ENCODE results near the gene LCE6A. TPM values are rescaled to one million over a fixed set of nuclear protein-coding genes. Genes with fewer than 3 reads are reported as not detected.

Gene LCE6A
- total and polyA plus RNA-seq, 9 donors = not detected

- DNase-seq = no peak
- H3K27me3 ChIP-seq = no peaks in the 10 kb centered on the region
- no peaks in the 10 kb centered on the region for H3K9me3 ChIP-seq
- no peak overlapping the region for H3K27ac ChIP-seq
- H3K36me3 ChIP-seq = no peaks in the 10 kb centered on the region
- H3K4me1 ChIP-seq (ENCODE audit: insufficient read depth) = peaks cover 8% of the 10 kb centered on the region
- H3K4me3 ChIP-seq = no peak overlapping the region
- TF ChIP-seq, protein P1, sequence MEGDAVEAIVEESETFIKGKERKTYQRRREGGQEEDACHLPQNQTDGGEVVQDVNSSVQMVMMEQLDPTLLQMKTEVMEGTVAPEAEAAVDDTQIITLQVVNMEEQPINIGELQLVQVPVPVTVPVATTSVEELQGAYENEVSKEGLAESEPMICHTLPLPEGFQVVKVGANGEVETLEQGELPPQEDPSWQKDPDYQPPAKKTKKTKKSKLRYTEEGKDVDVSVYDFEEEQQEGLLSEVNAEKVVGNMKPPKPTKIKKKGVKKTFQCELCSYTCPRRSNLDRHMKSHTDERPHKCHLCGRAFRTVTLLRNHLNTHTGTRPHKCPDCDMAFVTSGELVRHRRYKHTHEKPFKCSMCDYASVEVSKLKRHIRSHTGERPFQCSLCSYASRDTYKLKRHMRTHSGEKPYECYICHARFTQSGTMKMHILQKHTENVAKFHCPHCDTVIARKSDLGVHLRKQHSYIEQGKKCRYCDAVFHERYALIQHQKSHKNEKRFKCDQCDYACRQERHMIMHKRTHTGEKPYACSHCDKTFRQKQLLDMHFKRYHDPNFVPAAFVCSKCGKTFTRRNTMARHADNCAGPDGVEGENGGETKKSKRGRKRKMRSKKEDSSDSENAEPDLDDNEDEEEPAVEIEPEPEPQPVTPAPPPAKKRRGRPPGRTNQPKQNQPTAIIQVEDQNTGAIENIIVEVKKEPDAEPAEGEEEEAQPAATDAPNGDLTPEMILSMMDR (IDR thresholded peaks at IDR 0.05) = no peak
- TF ChIP-seq POLR2A (IDR thresholded peaks at IDR 0.05) (no peak), EP300 (IDR thresholded peaks at IDR 0.05) (no peak)
- WGBS, 3 donors = 100% methylated on average over 1 of the region's 1 CpG
- intact Hi-C loops (cut with DNase I) = no loop called here
Measured at GRCh38 chr1:152884506-152884905, 41.9 kb downstream of the LCE6A start.

DNA sequence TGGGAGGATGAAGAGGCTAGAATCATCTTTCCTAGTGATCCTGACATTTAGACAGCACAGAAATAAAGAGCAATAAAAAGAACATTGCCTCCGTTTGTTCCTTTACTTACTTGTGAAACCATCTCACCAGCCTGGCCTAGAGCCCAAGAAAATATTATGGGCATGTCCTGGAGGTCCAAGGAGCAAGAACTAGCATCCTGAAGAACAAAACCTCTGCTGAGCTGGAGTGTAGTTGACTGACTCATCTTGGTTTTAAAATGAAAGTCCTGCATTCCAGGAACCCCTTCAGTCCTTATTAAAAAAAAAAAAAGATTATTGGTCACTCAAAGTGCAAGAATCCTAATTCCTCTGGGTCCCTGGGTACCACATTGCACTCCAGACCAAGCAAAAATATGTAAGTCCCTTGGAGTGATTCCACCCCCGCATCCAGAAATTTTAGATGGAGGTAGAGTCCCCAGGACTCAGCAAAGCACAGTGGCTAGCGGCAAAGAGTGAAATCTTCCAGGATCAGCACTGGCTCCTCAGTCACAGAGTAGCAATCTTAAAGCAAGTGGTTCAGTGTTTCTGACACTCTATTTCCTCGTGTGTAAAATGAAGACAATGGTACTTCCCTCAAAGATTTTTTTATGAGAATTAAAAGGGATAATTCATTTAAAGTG lies 42.4 kb downstream of the LCE6A start:
- no peak overlapping the region for H3K4me3 ChIP-seq
- H3K9me3 ChIP-seq = no peaks in the 10 kb centered on the region
- H3K4me1 ChIP-seq (ENCODE audit: insufficient read depth) = peaks cover 8% of the 10 kb centered on the region
- intact Hi-C loops (cut with DNase I) = no loop called here
- H3K36me3 ChIP-seq = no peaks in the 10 kb centered on the region
- H3K27me3 ChIP-seq = no peaks in the 10 kb centered on the region
- 67 to 70% (median 68%) methylated on average over 4 of the region's 4 CpGs for WGBS, 3 donors
- TF ChIP-seq POLR2A (IDR thresholded peaks at IDR 0.05) = no peak
- TF ChIP-seq, protein P1 (IDR thresholded peaks at IDR 0.05) = no peak
- TF ChIP-seq EP300 (IDR thresholded peaks at IDR 0.05) = no peak
- H3K27ac ChIP-seq = no peak overlapping the region
- DNase-seq = no peak

- H3K9me3 ChIP-seq = no peaks in the 10 kb centered on the region
- TF ChIP-seq EP300 (IDR thresholded peaks at IDR 0.05) (no peak), POLR2A (IDR thresholded peaks at IDR 0.05) (no peak)
- TF ChIP-seq, protein P1 (IDR thresholded peaks at IDR 0.05) = no peak
- no peaks in the 10 kb centered on the region for H3K36me3 ChIP-seq
- DNase-seq = no peak
- 5 to 7% (median 6%) methylated on average over 3 of the region's 3 CpGs for WGBS, 3 donors
- no peak overlapping the region for H3K27ac ChIP-seq
- peaks cover 7% of the 10 kb centered on the region for H3K4me1 ChIP-seq (ENCODE audit: insufficient read depth)
- H3K4me3 ChIP-seq = no peak overlapping the region
- intact Hi-C loops (cut with DNase I) = no loop called here
- H3K27me3 ChIP-seq = no peaks in the 10 kb centered on the region
Measured at GRCh38 chr1:152886085-152886484, 43.4 kb downstream of the LCE6A start.

DNA sequence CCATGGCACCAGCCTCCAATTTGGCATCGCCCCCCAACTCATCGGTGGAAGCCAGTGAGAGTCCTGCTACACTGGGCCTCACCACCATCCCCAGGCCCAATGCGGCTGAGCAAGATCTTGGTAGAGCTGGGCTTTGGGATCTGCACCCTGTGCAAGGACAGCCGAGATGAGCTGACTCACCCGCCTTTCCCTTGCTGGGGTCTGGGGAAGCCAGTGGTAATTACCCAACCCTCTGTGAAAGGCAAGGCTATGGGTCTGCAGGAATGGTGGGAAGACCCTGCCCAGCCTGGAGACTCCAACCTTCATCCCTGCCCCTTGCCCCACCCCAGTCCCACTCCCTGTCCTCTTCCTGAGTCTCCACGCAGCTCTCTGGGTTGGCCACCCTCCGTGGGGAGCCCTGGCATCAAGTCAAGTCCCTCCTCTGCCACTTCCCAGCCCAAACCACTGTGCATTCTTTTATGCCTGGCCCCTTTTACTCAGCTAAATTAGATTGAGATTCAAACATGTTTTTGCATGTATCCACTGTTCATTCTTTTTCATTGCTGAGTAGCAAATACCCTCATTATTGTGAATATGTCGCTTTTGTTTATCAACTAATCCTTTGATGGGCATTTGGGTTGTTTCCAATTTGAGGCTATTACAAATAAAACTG lies 44.2 kb downstream of the LCE6A start:
- no peak overlapping the region for H3K27ac ChIP-seq
- DNase-seq = no peak
- no peaks in the 10 kb centered on the region for H3K36me3 ChIP-seq
- 78 to 82% (median 82%) methylated on average over 8 of the region's 8 CpGs for WGBS, 3 donors
- H3K4me3 ChIP-seq = no peak overlapping the region
- TF ChIP-seq EP300 (IDR thresholded peaks at IDR 0.05) = no peak
- TF ChIP-seq, protein P1 (IDR thresholded peaks at IDR 0.05) = no peak
- no peak for TF ChIP-seq POLR2A (IDR thresholded peaks at IDR 0.05)
- no peaks in the 10 kb centered on the region for H3K9me3 ChIP-seq
- H3K27me3 ChIP-seq = no peaks in the 10 kb centered on the region
- intact Hi-C loops (cut with DNase I) = no loop called here
- H3K4me1 ChIP-seq (ENCODE audit: insufficient read depth) = peaks cover 7% of the 10 kb centered on the region
